H9 (cell line): Measurements from ENCODE around the gene FMO4. TPM values are rescaled to one million over a fixed set of nuclear protein-coding genes. Genes with fewer than 3 reads are reported as not detected.

ENCODE experiments used
- DNase-seq: peaks from one replicate; pipeline ENCODE4 v3.0.0-alpha.2; 2017
- H2AFZ ChIP-seq: one replicate; pipeline ENCODE4 v1.6.1; 2013; ENCODE audit warnings: mild to moderate bottlenecking, low read length, control low read depth, moderate library complexity
- H2AK5ac ChIP-seq: 2 replicates; pipeline ENCODE4 v1.6.1; 2013; ENCODE audit warnings: low read length, control low read depth, mixed read lengths; ENCODE audit not compliant: insufficient read length
- H2BK120ac ChIP-seq: one replicate; pipeline ENCODE4 v1.6.1; 2013; ENCODE audit warnings: low read depth, mild to moderate bottlenecking, low read length, control low read depth, inconsistent platforms; ENCODE audit not compliant: poor library complexity, severe bottlenecking
- H2BK12ac ChIP-seq: 2 replicates; pipeline ENCODE4 v1.6.1; 2013; ENCODE audit warnings: low read length, control low read depth, mixed read lengths, low read depth; ENCODE audit not compliant: insufficient read length
- H2BK15ac ChIP-seq: 2 replicates; pipeline ENCODE4 v1.6.1; 2013; ENCODE audit warnings: low read depth, low read length, control low read depth
- H2BK20ac ChIP-seq: one replicate; pipeline ENCODE4 v1.6.1; 2013; ENCODE audit warnings: low read depth, mild to moderate bottlenecking, low read length, control low read depth, inconsistent platforms; ENCODE audit not compliant: poor library complexity, severe bottlenecking
- H2BK5ac ChIP-seq: 2 replicates; pipeline ENCODE4 v1.6.1; 2013; ENCODE audit warnings: low read length, control low read depth, mixed read lengths; ENCODE audit not compliant: insufficient read length
- H3K14ac ChIP-seq: 2 replicates; pipeline ENCODE4 v1.6.1; 2013; ENCODE audit warnings: low read length, control low read depth; ENCODE audit not compliant: insufficient read depth
- H3K18ac ChIP-seq: 2 replicates; pipeline ENCODE4 v1.6.1; 2013; ENCODE audit warnings: low read depth, mild to moderate bottlenecking, mixed read lengths, low read length, control low read depth; ENCODE audit not compliant: insufficient read length
- H3K23ac ChIP-seq: 2 replicates; pipeline ENCODE4 v1.6.1; 2013; ENCODE audit warnings: low read length, control low read depth, mixed read lengths, low read depth; ENCODE audit not compliant: insufficient read length
- H3K23me2 ChIP-seq: 2 replicates; pipeline ENCODE4 v1.6.1; 2013; ENCODE audit warnings: low read depth, mild to moderate bottlenecking, mixed read lengths, low read length, control low read depth; ENCODE audit not compliant: insufficient read length, poor library complexity, severe bottlenecking
- H3K27ac ChIP-seq: 2 replicates; pipeline ENCODE4 v1.5.1; 2013; ENCODE audit warnings: low read length, control low read depth, mixed read lengths, low read depth; ENCODE audit not compliant: insufficient read length
- H3K27me3 ChIP-seq: 2 replicates; pipeline ENCODE4 v1.6.1; 2013; ENCODE audit warnings: low read length, control low read depth, inconsistent platforms; ENCODE audit not compliant: insufficient read depth
- H3K4ac ChIP-seq: 2 replicates; pipeline ENCODE4 v1.6.1; 2013; ENCODE audit warnings: low read depth, mild to moderate bottlenecking, control low read depth, inconsistent platforms, low read length, moderate library complexity
- H3K4me1 ChIP-seq: 2 replicates; pipeline ENCODE4 v1.6.1; 2013; ENCODE audit warnings: low read length, control low read depth, inconsistent platforms; ENCODE audit not compliant: insufficient read depth
- H3K4me2 ChIP-seq: 2 replicates; pipeline ENCODE4 v1.6.1; 2013; ENCODE audit warnings: low read length, control low read depth, mixed read lengths; ENCODE audit not compliant: insufficient read length, insufficient read depth
- H3K56ac ChIP-seq: 2 replicates; pipeline ENCODE4 v1.6.1; 2013; ENCODE audit warnings: low read depth, mild to moderate bottlenecking, mixed read lengths, low read length, control low read depth; ENCODE audit not compliant: insufficient read length
- H3K79me1 ChIP-seq: 2 replicates; pipeline ENCODE4 v1.6.1; 2013; ENCODE audit warnings: low read depth, mild to moderate bottlenecking, moderate library complexity, low read length, control low read depth, inconsistent platforms; ENCODE audit not compliant: insufficient read depth, poor library complexity, severe bottlenecking
- H3K79me2 ChIP-seq: 2 replicates; pipeline ENCODE4 v1.6.1; 2013; ENCODE audit warnings: low read length, control low read depth, inconsistent platforms; ENCODE audit not compliant: insufficient read depth
- H3K9ac ChIP-seq: 2 replicates; pipeline ENCODE4 v1.6.1; 2013; ENCODE audit warnings: low read length, control low read depth, mixed read lengths; ENCODE audit not compliant: insufficient read length; ENCODE audit errors: extremely low read depth
- H3K9me3 ChIP-seq: one replicate; pipeline ENCODE4 v1.6.1; 2013; ENCODE audit warnings: low read depth, low read length, inconsistent platforms; ENCODE audit not compliant: control insufficient read depth
- H3T11ph ChIP-seq: one replicate; pipeline ENCODE4 v1.6.1; 2013; ENCODE audit warnings: mild to moderate bottlenecking, low read length, control low read depth, inconsistent platforms
- H4K20me1 ChIP-seq: one replicate; pipeline ENCODE4 v1.6.1; 2013; ENCODE audit not compliant: control insufficient read depth, insufficient read length, insufficient read depth
- H4K5ac ChIP-seq: 2 replicates; pipeline ENCODE4 v1.6.1; 2013; ENCODE audit warnings: low read depth, mild to moderate bottlenecking, mixed read lengths, low read length, control low read depth; ENCODE audit not compliant: insufficient read length
- H4K8ac ChIP-seq: replicated peaks from 2 replicates; pipeline ENCODE4 v1.6.1; 2013; ENCODE audit warnings: low read length, control low read depth, mixed read lengths, low read depth; ENCODE audit not compliant: insufficient read length
- H4K91ac ChIP-seq: 2 replicates; pipeline ENCODE4 v1.6.1; 2013; ENCODE audit warnings: low read depth, mild to moderate bottlenecking, moderate library complexity, mixed read lengths, low read length, control low read depth; ENCODE audit not compliant: insufficient read length
- H3K27ac Mint-ChIP-seq, 3 experiments: 2 replicates in 2 of 3; 3 replicates in 1 of 3; pipeline ENCODE4 v1.8.0; 2020 to 2021; ENCODE audit warnings: mixed read lengths in 3 of 3, mild to moderate bottlenecking in 1 of 3, moderate library complexity in 1 of 3
- H3K27me3 Mint-ChIP-seq: 2 replicates; pipeline ENCODE4 v1.8.0; 2021; ENCODE audit warnings: low read depth, mild to moderate bottlenecking, moderate library complexity, mixed read lengths
- H3K36me3 Mint-ChIP-seq, 3 experiments: 2 replicates in 2 of 3; 3 replicates in 1 of 3; pipeline ENCODE4 v1.8.0; 2020 to 2021; ENCODE audit warnings: low read depth in 3 of 3, mixed read lengths in 3 of 3; ENCODE audit not compliant: insufficient read depth in 1 of 3
- H3K4me1 Mint-ChIP-seq, 2 experiments: 2 replicates each; pipeline ENCODE4 v1.8.0; 2020; ENCODE audit warnings: mixed read lengths in 2 of 2
- H3K4me3 Mint-ChIP-seq, 2 experiments: 2 replicates in 1 of 2; 3 replicates in 1 of 2; pipeline ENCODE4 v1.8.0; 2020 to 2021; ENCODE audit warnings: mild to moderate bottlenecking in 2 of 2, mixed read lengths in 2 of 2, moderate library complexity in 1 of 2
- H3K9me3 Mint-ChIP-seq, 2 experiments: 2 replicates in 1 of 2; 3 replicates in 1 of 2; pipeline ENCODE4 v1.8.0; 2020; ENCODE audit warnings: mild to moderate bottlenecking in 2 of 2, mixed read lengths in 2 of 2, moderate library complexity in 1 of 2
- CTCF ChIP-seq: fragments of 200-600 bp; sonication (generic); conservative IDR thresholded peaks from 3 replicates; pipeline ENCODE4 v1.8.0; 2021; ENCODE audit warnings: antibody characterized with exemption, mild to moderate bottlenecking
- WGBS: extraction: QIAGEN DNeasy Blood & Tissue Kit; methylation state at CpG from one replicate; pipeline ENCODE4 v1.1.7; 2013; ENCODE audit warnings: missing lambda C conversion rate, low lambda C conversion rate, mixed read lengths; ENCODE audit not compliant: insufficient read length; ENCODE audit errors: extremely low coverage; 5-methylcytosine and 5-hydroxymethylcytosine counted together
- total RNA-seq: library from RNA; stranded (reverse); gene quantifications from 2 replicates; pipeline ENCODE4 v1.2.1, GENCODE V29; 2021

Gene FMO4
- total RNA-seq, 1 experiment from 2014 or later: 1.8 TPM

GRCh38 chr1:171352554-171352953 is 38.6 kb downstream of the FMO4 start:
- H3K36me3 Mint-ChIP-seq: peaks cover 0 to 2% (median 2%) of the 10 kb centered on the region in 3 experiments; a peak in 4 of 7 replicates
- H3K79me2 ChIP-seq: no peaks in the 10 kb centered on the region
- no peak overlapping the region for H2BK12ac ChIP-seq
- no peak overlapping the region for H3K4ac ChIP-seq
- H3K27me3 Mint-ChIP-seq: no peaks in the 10 kb centered on the region
- WGBS: no CpG with 5 or more reads among the region's 2 CpGs
- no peak overlapping the region for H3K18ac ChIP-seq
- no peak overlapping the region for H3K4me3 Mint-ChIP-seq
- H3K56ac ChIP-seq: no peak overlapping the region
- H2AK5ac ChIP-seq: no peak overlapping the region
- no peak overlapping the region for H2AFZ ChIP-seq
- H3K14ac ChIP-seq: no peak overlapping the region
- no peak for DNase-seq
- TF ChIP-seq CTCF: no peak
- no peaks in the 10 kb centered on the region for H4K20me1 ChIP-seq
- H3K23me2 ChIP-seq: no peaks in the 10 kb centered on the region
- H4K8ac ChIP-seq: no peak overlapping the region
- H3K9me3 ChIP-seq: no peaks in the 10 kb centered on the region
- H3K79me1 ChIP-seq: no peaks in the 10 kb centered on the region
- H2BK20ac ChIP-seq: no peak overlapping the region
- H3K4me2 ChIP-seq: no peak overlapping the region
- H3K9ac ChIP-seq: no peak overlapping the region
- H3K27ac Mint-ChIP-seq: peak overlapping the region in 1 of 3 experiments; percentile 39; a peak in 1 of 7 replicates
- peaks cover 10 to 12% of the 10 kb centered on the region in 2 experiments for H3K4me1 Mint-ChIP-seq
- no peaks in the 10 kb centered on the region; the same call in 1 of the 2 replicates for H3K4me1 ChIP-seq
- no peaks in the 10 kb centered on the region; a peak in 1 of 5 replicates for H3K9me3 Mint-ChIP-seq
- no peak overlapping the region for H3K23ac ChIP-seq
- no peak overlapping the region for H2BK120ac ChIP-seq
- no peak overlapping the region for H4K5ac ChIP-seq
- H3T11ph ChIP-seq: no peak overlapping the region
- no peaks in the 10 kb centered on the region for H3K27me3 ChIP-seq
- H2BK5ac ChIP-seq: no peak overlapping the region
- no peak overlapping the region for H2BK15ac ChIP-seq
- no peak overlapping the region for H4K91ac ChIP-seq
- H3K27ac ChIP-seq: no peak overlapping the region
